ENCODE data around the gene TM4SF18. TPM values are rescaled to one million over a fixed set of nuclear protein-coding genes. Genes with fewer than 3 reads are reported as not detected.
"Not testable (repeated sequence)": the region's sequence is repeated elsewhere in the genome, so short reads cannot be mapped to it uniquely, and the experiment has no call there.

Gene TM4SF18
- 10 to 100 TPM in 3 of 4 donors, 1 to 10 TPM in 1; 9.7 to 33.3 (median 24.9) TPM for total RNA-seq

- H3K9me3 ChIP-seq, result no peaks in the 10 kb centered on the region
- H3K36me3 ChIP-seq, result no peaks in the 10 kb centered on the region
- no peaks in the 10 kb centered on the region for H3K27me3 ChIP-seq
- intact Hi-C loops (cut with DNase I), result no loop called here
- WGBS, 2 donors, result 62 to 66% methylated on average over 11 of the region's 11 CpGs
- no peak for TF ChIP-seq POLR2A (IDR thresholded peaks at IDR 0.05)
- no peak for TF ChIP-seq CTCF (IDR thresholded peaks at IDR 0.05)
- peak within 1 kb of the TSS; percentile 49 to 61 (median 60) for H3K27ac ChIP-seq
- no peak for DNase-seq
- no peaks in the 10 kb centered on the region for H3K4me1 ChIP-seq
- H3K4me3 ChIP-seq (replicated peaks in 1 of 3), result peak within 1 kb of the TSS in 1 of 3 donors; percentile 8
These were observed at the start of gene TM4SF18 for GRCh38 chr3:149333176-149333859. Gene TM4SF18, minus strand, starts transcription at chr3:149333636. Its CDS starts 254 bp downstream, at chr3:149333382.

- H3K27ac ChIP-seq, result no peak overlapping the region
- no peaks in the 10 kb centered on the region for H3K36me3 ChIP-seq
- no peaks in the 10 kb centered on the region for H3K9me3 ChIP-seq
- H3K4me1 ChIP-seq, result peaks cover 25 to 46% of the 10 kb centered on the region in 2 donors
- intact Hi-C loops (cut with DNase I), result no loop called here
- 94 to 95% methylated on average over 6 of the region's 6 CpGs for WGBS, 2 donors
- H3K27me3 ChIP-seq, result no peaks in the 10 kb centered on the region
- no peak for DNase-seq
- no peak for TF ChIP-seq CTCF (IDR thresholded peaks at IDR 0.05)
- TF ChIP-seq POLR2A (IDR thresholded peaks at IDR 0.05), result no peak
- H3K4me3 ChIP-seq (replicated peaks in 1 of 3), result no peak overlapping the region
These were observed 49.1 kb upstream of the TM4SF18 start for GRCh38 chr3:149382518-149382917.

GRCh38 chr3:149382101-149382467 is 48.6 kb upstream of the TM4SF18 start:
- WGBS, 2 donors, result 83 to 90% methylated on average over 4 of the region's 4 CpGs
- Histone ChIP-seq H3K4me3 (replicated peaks in 1 of 3) (no peak overlapping the region), H3K27ac (no peak overlapping the region)

GRCh38 chr3:149381173-149382100 is 48.0 kb upstream of the TM4SF18 start:
- intact Hi-C loops (cut with DNase I), result no loop called here
- peaks cover 26 to 42% of the 10 kb centered on the region in 2 donors for H3K4me1 ChIP-seq

More at GRCh38 chr3:149382101-149382467, 48.6 kb upstream of the TM4SF18 start:
- no peaks in the 10 kb centered on the region for H3K27me3 ChIP-seq
- no peaks in the 10 kb centered on the region for H3K36me3 ChIP-seq
- TF ChIP-seq CTCF (IDR thresholded peaks at IDR 0.05), result no peak
- no peak for DNase-seq
- intact Hi-C loops (cut with DNase I), result no loop called here
- no peaks in the 10 kb centered on the region for H3K9me3 ChIP-seq
- H3K4me1 ChIP-seq, result peaks cover 26 to 46% of the 10 kb centered on the region in 2 donors

GRCh38 chr3:149380220-149380619 is 46.8 kb upstream of the TM4SF18 start:
- WGBS, 2 donors, result no CpG with 5 or more reads among the region's 32 CpGs
- H3K9me3 ChIP-seq; DNase-seq; H3K4me3 ChIP-seq (replicated peaks in 1 of 3); H3K27ac ChIP-seq; H3K27me3 ChIP-seq; H3K36me3 ChIP-seq; intact Hi-C loops (cut with DNase I): not testable (repeated sequence)
- peaks cover 28 to 40% of the 10 kb centered on the region in 2 donors for H3K4me1 ChIP-seq

More at GRCh38 chr3:149381173-149382100, 48.0 kb upstream of the TM4SF18 start:
- TF ChIP-seq CTCF (IDR thresholded peaks at IDR 0.05) (no peak), POLR2A (IDR thresholded peaks at IDR 0.05) (no peak)
- no peaks in the 10 kb centered on the region for H3K27me3 ChIP-seq
- no peaks in the 10 kb centered on the region for H3K9me3 ChIP-seq
- H3K36me3 ChIP-seq, result no peaks in the 10 kb centered on the region
- no peak for DNase-seq
- no peak overlapping the region for H3K27ac ChIP-seq
- 73 to 78% methylated on average over 5 to 6 of the region's 6 CpGs for WGBS, 2 donors
- no peak overlapping the region for H3K4me3 ChIP-seq (replicated peaks in 1 of 3)

All from thyroid gland (tissue), 4 donors.